ENCODE data around the gene NSUN6.
"Not testable (repeated sequence)": the region's sequence is repeated elsewhere in the genome, so short reads cannot be mapped to it uniquely, and the experiment has no call there.

Gene NSUN6

DNA sequence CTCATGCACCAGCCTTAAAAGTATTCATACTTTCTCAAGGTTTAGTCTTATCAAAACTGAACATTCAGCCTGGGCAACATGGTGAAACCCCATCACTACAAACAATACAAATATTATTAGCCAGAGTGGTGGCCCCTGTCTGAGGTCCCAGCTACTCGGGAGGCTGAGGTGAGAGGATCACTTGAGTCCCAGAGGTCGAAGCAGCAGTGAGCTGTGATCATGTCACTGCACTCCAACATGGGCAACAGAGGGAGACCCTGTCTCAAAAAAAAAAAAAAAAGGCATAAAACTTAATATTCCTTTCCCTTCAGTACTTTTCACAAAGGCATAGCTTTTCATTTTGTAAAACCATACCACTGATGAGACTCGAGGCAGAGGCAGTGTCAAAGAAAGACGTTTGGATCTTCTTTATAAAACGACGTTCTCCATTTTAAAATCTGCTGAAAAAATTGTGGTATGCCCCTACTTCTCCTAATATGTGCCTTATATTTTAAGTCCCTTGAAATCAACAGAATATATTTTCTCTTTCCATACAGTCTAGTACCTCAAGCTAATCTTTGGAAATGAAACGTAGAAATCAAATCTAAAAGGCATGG is 1.9 kb downstream of the NSUN6 start:
- TF ChIP-seq, protein P1, sequence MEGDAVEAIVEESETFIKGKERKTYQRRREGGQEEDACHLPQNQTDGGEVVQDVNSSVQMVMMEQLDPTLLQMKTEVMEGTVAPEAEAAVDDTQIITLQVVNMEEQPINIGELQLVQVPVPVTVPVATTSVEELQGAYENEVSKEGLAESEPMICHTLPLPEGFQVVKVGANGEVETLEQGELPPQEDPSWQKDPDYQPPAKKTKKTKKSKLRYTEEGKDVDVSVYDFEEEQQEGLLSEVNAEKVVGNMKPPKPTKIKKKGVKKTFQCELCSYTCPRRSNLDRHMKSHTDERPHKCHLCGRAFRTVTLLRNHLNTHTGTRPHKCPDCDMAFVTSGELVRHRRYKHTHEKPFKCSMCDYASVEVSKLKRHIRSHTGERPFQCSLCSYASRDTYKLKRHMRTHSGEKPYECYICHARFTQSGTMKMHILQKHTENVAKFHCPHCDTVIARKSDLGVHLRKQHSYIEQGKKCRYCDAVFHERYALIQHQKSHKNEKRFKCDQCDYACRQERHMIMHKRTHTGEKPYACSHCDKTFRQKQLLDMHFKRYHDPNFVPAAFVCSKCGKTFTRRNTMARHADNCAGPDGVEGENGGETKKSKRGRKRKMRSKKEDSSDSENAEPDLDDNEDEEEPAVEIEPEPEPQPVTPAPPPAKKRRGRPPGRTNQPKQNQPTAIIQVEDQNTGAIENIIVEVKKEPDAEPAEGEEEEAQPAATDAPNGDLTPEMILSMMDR (IDR thresholded peaks at IDR 0.05), result no peak
- TF ChIP-seq ZFX (IDR thresholded peaks at IDR 0.05; ENCODE audit: borderline replicate concordance), result no peak
- no peak overlapping the region for H3K27ac ChIP-seq

DNA sequence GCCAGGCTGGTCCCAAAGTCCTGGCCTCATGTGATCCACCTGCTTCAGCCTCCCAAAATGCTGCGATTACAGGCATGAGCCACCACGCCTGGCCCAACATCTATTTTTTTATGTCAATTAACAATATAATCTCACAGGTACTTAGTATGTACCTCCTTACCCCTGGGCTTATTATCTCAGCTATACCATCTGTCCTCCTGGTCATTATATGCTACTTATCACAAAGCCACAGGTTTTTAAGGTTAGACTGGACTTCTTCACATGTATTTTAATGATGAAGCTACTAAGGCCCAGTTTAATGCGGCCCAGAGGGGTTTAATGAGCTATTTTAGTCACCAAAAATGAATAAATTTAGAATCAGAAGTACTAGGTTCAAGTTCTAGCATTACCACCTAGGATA is 3.4 kb downstream of the NSUN6 start:
- H3K27ac ChIP-seq, result no peak overlapping the region
- TF ChIP-seq, protein P1 (IDR thresholded peaks at IDR 0.05), result no peak

DNA sequence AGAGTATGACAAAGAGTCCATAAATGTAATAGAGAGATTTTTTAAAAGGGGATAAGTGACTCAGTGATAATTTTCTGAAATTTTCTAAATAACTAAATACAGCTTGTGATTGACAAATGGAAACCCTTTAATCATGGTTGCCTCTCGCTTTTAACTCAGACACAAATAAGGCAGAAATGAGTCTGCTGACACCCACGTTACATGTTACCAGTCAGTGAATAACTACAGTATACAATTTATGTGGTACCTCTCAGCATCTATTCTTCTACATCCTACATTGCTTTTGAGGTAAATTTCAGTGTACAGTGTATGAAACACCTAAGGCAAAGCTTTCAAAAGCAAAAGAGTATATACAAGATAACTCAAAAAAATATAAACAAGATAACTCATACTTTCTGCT is 4.2 kb downstream of the NSUN6 start:
- H3K27ac ChIP-seq, result no peak overlapping the region
- TF ChIP-seq ZFX (IDR thresholded peaks at IDR 0.05; ENCODE audit: borderline replicate concordance), result no peak
- TF ChIP-seq, protein P1 (IDR thresholded peaks at IDR 0.05), result no peak

DNA sequence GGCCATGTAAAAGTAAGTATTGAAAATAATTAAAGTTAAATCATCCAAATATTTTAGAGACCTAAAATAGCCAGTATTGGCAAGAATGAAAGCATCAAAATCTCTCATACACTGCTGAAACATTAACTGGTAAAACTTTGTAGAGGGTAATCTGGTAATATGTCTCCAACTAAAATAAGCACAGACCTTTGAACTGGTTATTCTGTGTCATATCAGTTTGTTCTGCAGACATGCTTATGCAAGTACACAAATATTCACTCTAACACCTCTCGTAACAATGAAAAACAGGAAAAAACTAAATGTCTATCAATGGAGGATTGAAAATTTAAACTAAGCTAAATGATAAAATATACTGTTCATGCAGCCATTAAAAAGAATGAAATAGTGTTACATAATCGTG is 11.7 kb downstream of the NSUN6 start:
- H3K27ac ChIP-seq, result not testable (repeated sequence)

DNA sequence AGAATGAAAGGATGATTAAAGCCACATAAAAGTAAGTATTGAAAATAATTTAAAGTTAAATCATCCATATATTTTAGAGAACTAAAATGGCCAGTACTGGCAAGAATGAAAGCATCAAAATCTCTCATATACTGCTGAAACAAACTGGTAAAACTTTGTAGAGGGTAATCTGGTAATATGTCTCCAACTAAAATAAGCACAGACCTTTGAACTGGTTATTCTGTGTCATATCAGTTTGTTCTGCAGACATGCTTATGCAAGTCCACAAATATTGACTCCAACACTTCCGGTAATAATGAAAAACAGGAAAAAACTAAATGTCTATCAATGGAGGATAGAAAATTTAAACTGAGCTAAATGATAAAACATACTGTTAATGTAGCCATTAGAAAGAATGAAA is 14.0 kb downstream of the NSUN6 start:
- not testable (repeated sequence) for H3K27ac ChIP-seq

DNA sequence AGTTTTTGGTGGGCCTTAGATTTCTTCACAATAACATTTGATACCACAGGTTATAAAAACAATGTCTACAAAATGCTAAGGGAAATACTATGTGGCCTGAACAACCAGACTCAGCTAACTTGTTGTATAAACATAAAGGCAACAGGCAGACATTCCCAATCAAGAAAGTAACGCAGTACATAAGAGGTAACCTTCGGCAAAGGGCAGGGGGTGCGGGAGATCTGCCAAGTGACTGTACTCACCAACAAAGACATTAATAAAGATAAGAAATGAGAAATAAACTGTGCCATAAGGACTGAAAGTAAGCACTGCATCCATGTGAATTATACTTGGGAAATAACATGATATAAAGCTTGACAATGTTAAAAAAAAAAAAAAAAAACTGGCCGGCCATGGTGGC is 15.4 kb downstream of the NSUN6 start:
- TF ChIP-seq, protein P1 (IDR thresholded peaks at IDR 0.05), result no peak
- no peak for TF ChIP-seq ZFX (IDR thresholded peaks at IDR 0.05; ENCODE audit: borderline replicate concordance)
- H3K27ac ChIP-seq, result no peak overlapping the region

DNA sequence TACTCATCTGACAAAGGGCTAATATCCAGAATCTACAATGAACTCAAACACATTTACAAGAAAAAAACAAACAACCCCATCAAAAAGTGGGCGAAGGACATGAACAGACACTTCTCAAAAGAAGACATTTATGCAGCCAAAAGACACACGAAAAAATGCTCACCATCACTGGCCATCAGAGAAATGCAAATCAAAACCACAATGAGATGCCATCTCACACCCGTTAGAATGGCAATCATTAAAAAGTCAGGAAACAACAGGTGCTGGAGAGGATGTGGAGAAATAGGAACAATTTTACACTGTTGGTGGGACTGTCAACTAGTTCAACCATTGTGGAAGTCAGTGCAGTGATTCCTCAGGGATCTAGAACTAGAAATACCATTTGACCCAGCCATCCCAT is 18.9 kb downstream of the NSUN6 start:
- not testable (repeated sequence) for H3K27ac ChIP-seq

DNA sequence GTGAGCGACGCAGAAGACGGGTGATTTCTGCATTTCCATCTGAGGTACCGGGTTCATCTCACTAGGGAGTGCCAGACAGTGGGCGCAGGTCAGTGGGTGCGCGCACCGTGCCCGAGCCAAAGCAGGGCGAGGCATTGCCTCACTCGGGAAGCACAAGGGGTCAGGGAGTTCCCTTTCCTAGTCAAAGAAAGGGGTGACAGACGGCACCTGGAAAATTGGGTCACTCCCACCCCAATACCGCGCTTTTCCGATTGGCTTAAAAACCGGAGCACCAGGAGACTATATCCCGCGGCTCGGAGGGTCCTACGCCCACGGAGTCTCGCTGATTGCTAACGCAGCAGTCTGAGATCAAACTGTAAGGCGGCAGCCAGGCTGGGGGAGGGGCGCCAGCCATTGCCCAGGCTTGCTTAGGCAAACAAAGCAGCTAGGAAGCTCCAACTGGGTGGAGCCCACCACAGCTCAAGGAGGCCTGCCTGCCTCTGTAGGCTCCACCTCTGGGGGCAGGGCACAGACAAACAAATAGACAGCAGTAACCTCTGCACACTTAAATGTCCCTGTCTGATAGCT is 23.9 kb downstream of the NSUN6 start:
- peak overlapping the region; percentile 54 for H3K27ac ChIP-seq

DNA sequence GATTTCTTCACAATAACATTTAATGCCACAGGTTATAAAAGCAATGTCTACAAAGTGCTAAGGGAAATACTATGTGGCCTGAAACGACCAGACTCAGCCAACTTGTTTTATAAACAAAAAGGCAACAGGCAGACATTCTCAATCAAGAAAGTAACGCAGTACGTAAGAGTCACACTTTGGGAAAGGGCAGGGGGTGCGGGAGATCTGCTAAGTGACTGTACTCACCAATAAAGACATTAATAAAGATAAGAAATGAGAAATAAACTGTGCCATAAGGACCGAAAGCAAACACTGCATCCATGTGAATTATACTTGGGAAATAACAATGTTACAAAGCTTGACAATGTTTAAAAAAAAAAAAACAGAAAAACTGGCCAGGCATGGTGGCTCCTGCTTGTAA is 25.5 kb downstream of the NSUN6 start:
- TF ChIP-seq, protein P1 (IDR thresholded peaks at IDR 0.05), result no peak
- TF ChIP-seq ZFX (IDR thresholded peaks at IDR 0.05; ENCODE audit: borderline replicate concordance), result no peak
- no peak overlapping the region for H3K27ac ChIP-seq

DNA sequence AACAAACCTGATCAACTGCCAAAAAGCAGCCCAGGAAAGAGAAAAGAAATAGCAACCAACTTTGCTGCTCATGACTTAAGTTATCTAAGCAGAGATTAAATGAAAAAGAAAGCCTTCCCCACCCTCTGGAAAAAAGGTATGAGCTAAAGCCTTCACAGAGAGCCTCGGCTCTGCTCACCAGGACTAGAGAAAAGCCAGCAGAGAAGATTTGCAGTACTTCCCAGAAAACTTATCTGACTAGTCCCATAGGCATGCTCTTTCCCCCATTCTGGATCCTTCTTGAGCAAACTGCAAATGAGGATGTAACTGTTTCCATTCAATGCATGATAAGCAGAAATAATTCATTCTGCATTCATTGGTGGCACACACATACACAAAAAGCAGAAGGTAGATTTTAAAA is 27.7 kb downstream of the NSUN6 start:
- not testable (repeated sequence) for H3K27ac ChIP-seq

Measured in 22Rv1 (cell line).